OCI-LY3 (cell line): Measurements from ENCODE around the gene MAML2.

ENCODE experiments used
- EZH2phosphoT487 ChIP-seq: fragments of 200-600 bp; shearing (Covaris generic); IDR thresholded peaks from 2 replicates; pipeline ENCODE4 v1.6.1; 2018; ENCODE audit warnings: antibody characterized with exemption, mixed run types, low read depth
- TF ChIP-seq, protein P1 (sequence below): fragments of 200-600, 300-600 bp; sonication (generic); IDR thresholded peaks from 2 replicates; pipeline ENCODE4 v1.5.1; 2014; ENCODE audit warnings: antibody characterized with exemption, low read length, low read depth

DNA sequence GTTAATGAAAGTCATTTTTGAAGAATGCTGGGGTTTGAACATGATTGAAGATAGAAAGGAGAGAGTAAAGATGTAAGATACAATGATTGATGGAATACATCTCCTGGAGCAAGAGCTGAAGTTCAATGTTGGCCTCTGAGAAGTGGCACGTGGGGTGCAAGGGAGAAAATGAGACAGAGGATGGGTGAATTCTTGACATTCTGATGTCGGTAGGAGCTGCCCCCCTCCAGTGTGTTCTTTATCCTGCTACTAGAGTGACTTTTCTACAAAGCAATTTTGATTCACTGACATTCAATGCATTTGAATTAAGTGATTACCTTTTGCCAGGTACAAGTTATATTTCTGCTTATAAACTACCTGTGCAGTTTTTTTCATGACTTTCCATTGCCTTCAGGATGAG, 260.1 kb downstream of the MAML2 start:
- TF ChIP-seq, protein P1, sequence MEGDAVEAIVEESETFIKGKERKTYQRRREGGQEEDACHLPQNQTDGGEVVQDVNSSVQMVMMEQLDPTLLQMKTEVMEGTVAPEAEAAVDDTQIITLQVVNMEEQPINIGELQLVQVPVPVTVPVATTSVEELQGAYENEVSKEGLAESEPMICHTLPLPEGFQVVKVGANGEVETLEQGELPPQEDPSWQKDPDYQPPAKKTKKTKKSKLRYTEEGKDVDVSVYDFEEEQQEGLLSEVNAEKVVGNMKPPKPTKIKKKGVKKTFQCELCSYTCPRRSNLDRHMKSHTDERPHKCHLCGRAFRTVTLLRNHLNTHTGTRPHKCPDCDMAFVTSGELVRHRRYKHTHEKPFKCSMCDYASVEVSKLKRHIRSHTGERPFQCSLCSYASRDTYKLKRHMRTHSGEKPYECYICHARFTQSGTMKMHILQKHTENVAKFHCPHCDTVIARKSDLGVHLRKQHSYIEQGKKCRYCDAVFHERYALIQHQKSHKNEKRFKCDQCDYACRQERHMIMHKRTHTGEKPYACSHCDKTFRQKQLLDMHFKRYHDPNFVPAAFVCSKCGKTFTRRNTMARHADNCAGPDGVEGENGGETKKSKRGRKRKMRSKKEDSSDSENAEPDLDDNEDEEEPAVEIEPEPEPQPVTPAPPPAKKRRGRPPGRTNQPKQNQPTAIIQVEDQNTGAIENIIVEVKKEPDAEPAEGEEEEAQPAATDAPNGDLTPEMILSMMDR, result no peak
- no peak for TF ChIP-seq EZH2phosphoT487
